Peyer's patch (tissue), 4 donors: ENCODE data around the gene AP4E1.

Source experiments
- CTCF ChIP-seq, 6 experiments: fragments of 450-650 bp in 4 of 6; fragments of 200-600 bp in 2 of 6; sonication (generic) in 1 of 6; IDR thresholded peaks; one replicate each; pipeline ENCODE4 v1.5.1; 2017 to 2019; ENCODE audit warnings: antibody characterized with exemption in 6 of 6, mild to moderate bottlenecking in 3 of 6, moderate library complexity in 1 of 6
- POLR2A ChIP-seq, 2 donors: fragments of 450-650 bp; IDR thresholded peaks; one replicate each; pipeline ENCODE4 v1.5.1; 2017; ENCODE audit warnings: antibody characterized with exemption in 2 of 2, mild to moderate bottlenecking in 2 of 2, moderate library complexity in 2 of 2

- TF ChIP-seq POLR2A (IDR thresholded peaks at IDR 0.05) (no peak), CTCF (IDR thresholded peaks at IDR 0.05) (no peak)
Measured at GRCh38 chr15:50872832-50873426, 35.6 kb upstream of the AP4E1 start.
